Smooth muscle cell (in vitro differentiated cells): Measurements from ENCODE around the gene EML6. TPM values are rescaled to one million over a fixed set of nuclear protein-coding genes. Genes with fewer than 3 reads are reported as not detected.

ENCODE experiments used
- DNase-seq: peaks from one replicate; lab custom pipeline; 2025; ENCODE audit not compliant: unreplicated experiment; lab: John Stamatoyannopoulos, UW
- H2AFZ ChIP-seq: fragments of 200-600 bp; sonication (generic); 2 replicates; pipeline ENCODE4 v1.6.0; 2016; ENCODE audit warnings: antibody characterized with exemption, low read depth, mild to moderate bottlenecking
- H3F3A ChIP-seq: fragments of 200-600 bp; sonication (generic); 2 replicates; pipeline ENCODE4 v1.6.0; 2017; ENCODE audit warnings: antibody characterized with exemption, low read depth
- H3K27ac ChIP-seq: fragments of 200-600 bp; sonication (generic); 2 replicates; pipeline ENCODE4 v1.5.1; 2016; ENCODE audit warnings: low read depth, mild to moderate bottlenecking
- H3K27me3 ChIP-seq: fragments of 200-600 bp; sonication (generic); 2 replicates; pipeline ENCODE4 v1.6.1; 2016; ENCODE audit warnings: low read depth, mild to moderate bottlenecking
- H3K36me3 ChIP-seq: fragments of 200-600 bp; sonication (generic); 2 replicates; pipeline ENCODE4 v1.5.1; 2016; ENCODE audit warnings: low read depth
- H3K4me1 ChIP-seq: fragments of 200-600 bp; sonication (generic); 2 replicates; pipeline ENCODE4 v1.5.1; 2016; ENCODE audit warnings: low read depth
- H3K4me2 ChIP-seq: fragments of 200-600 bp; sonication (generic); 2 replicates; pipeline ENCODE4 v1.6.0; 2016; ENCODE audit warnings: mild to moderate bottlenecking
- H3K4me3 ChIP-seq: fragments of 200-600 bp; sonication (generic); 2 replicates; pipeline ENCODE4 v1.5.1; 2016; ENCODE audit warnings: mild to moderate bottlenecking
- H3K79me2 ChIP-seq: fragments of 200-600 bp; sonication (generic); 2 replicates; pipeline ENCODE4 v1.6.0; 2016; ENCODE audit warnings: low read depth, mild to moderate bottlenecking
- H3K9ac ChIP-seq: fragments of 200-600 bp; sonication (generic); 2 replicates; pipeline ENCODE4 v1.6.0; 2016; ENCODE audit warnings: low read depth
- H3K9me3 ChIP-seq: fragments of 200-600 bp; sonication (generic); replicated peaks from 2 replicates; pipeline ENCODE4 v1.5.1; 2016; ENCODE audit warnings: low read depth
- H4K20me1 ChIP-seq: fragments of 200-600 bp; sonication (generic); 2 replicates; pipeline ENCODE4 v1.6.0; 2016; ENCODE audit warnings: low read depth
- CTCF ChIP-seq: fragments of 200-600 bp; sonication (generic); IDR thresholded peaks from 2 replicates; pipeline ENCODE4 v1.5.1; 2017; ENCODE audit warnings: borderline replicate concordance, mild to moderate bottlenecking, antibody characterized with exemption; ENCODE audit not compliant: insufficient read depth, poor library complexity, severe bottlenecking
- WGBS: methylation state at CpG from one replicate; pipeline ENCODE4 v1.1.7; 2016; ENCODE audit warnings: low lambda C conversion rate; 5-methylcytosine and 5-hydroxymethylcytosine counted together
- polyA plus RNA-seq: library from polyadenylated mRNA; unstranded; fragments of >200 nt; fragmentation: Nextera tagmentation; extraction: Ambion mirVana; gene quantifications from 2 replicates; pipeline ENCODE4 v1.2.1, GENCODE V29; 2016
- total RNA-seq: library from RNA; depleted of rRNA; stranded (reverse); fragments of >200 nt; gene quantifications from 2 replicates; pipeline ENCODE4 v1.2.3, GENCODE V29; 2014

EML6 gene
- total and polyA plus RNA-seq, 2 experiments from 2014 or later, result 0.49 to 0.54 TPM

- Histone ChIP-seq H3K4me1 (no peaks in the 10 kb centered on the region), H3K36me3 (no peaks in the 10 kb centered on the region), H3K79me2 (no peaks in the 10 kb centered on the region), H2AFZ (no peak overlapping the region), H3K4me2 (no peak overlapping the region), H3K27me3 (no peaks in the 10 kb centered on the region), H4K20me1 (no peaks in the 10 kb centered on the region), H3F3A (no peaks in the 10 kb centered on the region), H3K27ac (no peak overlapping the region), H3K9ac (no peak overlapping the region), H3K4me3 (no peak overlapping the region), H3K9me3 (no peaks in the 10 kb centered on the region)
- no peak for TF ChIP-seq CTCF
- DNase-seq, result no peak
- 97% methylated on average over 2 of the region's 2 CpGs for WGBS
Observed at GRCh38 chr2:54699665-54700064, 23.8 kb upstream of the EML6 start.

GRCh38 chr2:54701029-54701428 is 22.4 kb upstream of the EML6 start:
- Histone ChIP-seq H3K9me3 (no peaks in the 10 kb centered on the region), H3K9ac (no peak overlapping the region), H3K4me3 (no peak overlapping the region), H2AFZ (no peak overlapping the region), H3K27me3 (no peaks in the 10 kb centered on the region), H4K20me1 (no peaks in the 10 kb centered on the region), H3K27ac (no peak overlapping the region), H3K36me3 (no peaks in the 10 kb centered on the region), H3K4me2 (no peak overlapping the region), H3F3A (peaks cover 4% of the 10 kb centered on the region), H3K4me1 (no peaks in the 10 kb centered on the region), H3K79me2 (no peaks in the 10 kb centered on the region)
- TF ChIP-seq CTCF, result no peak
- DNase-seq, result no peak
- WGBS, result 84% methylated on average over 2 of the region's 2 CpGs

GRCh38 chr2:54704238-54704637 is 19.2 kb upstream of the EML6 start:
- H3F3A ChIP-seq, result peaks cover 8% of the 10 kb centered on the region
- no peak for DNase-seq
- no peak overlapping the region for H2AFZ ChIP-seq
- no peaks in the 10 kb centered on the region for H3K79me2 ChIP-seq
- H3K9ac ChIP-seq, result no peak overlapping the region
- TF ChIP-seq CTCF, result no peak
- no peaks in the 10 kb centered on the region for H3K4me1 ChIP-seq
- no peak overlapping the region for H3K4me3 ChIP-seq
- no peaks in the 10 kb centered on the region for H3K27me3 ChIP-seq
- no peaks in the 10 kb centered on the region for H3K9me3 ChIP-seq
- H3K27ac ChIP-seq, result no peak overlapping the region
- H3K36me3 ChIP-seq, result no peaks in the 10 kb centered on the region
- no peaks in the 10 kb centered on the region for H4K20me1 ChIP-seq
- 78% methylated on average over 1 of the region's 1 CpG for WGBS
- H3K4me2 ChIP-seq, result no peak overlapping the region
